ENCODE data around the gene JPH2. TPM values are rescaled to one million over a fixed set of nuclear protein-coding genes. Genes with fewer than 3 reads are reported as not detected.

JPH2 gene
- total and polyA plus RNA-seq, 2 of the 4 experiments (the other 2 are of a cell fraction): 0.44 to 0.54 TPM

GRCh38 chr20:44173846-44174245, 13.1 kb downstream of the JPH2 start:
- Histone ChIP-seq H3K18ac (ENCODE audit: low read depth, low read length) (no peak overlapping the region), H2AFZ (replicated peaks; ENCODE audit: low read length, poor library complexity) (no peak overlapping the region), H4K91ac (ENCODE audit: insufficient read depth, low read depth, low read length) (no peak overlapping the region), H2AK9ac (replicated peaks; ENCODE audit: low read depth, low read length, poor library complexity) (no peak overlapping the region), H4K8ac (ENCODE audit: low read depth in 2 of 2, low read length in 2 of 2) (no peak overlapping the region), H3K4me1 (ENCODE audit: control insufficient read depth, insufficient read depth, low read length) (no peaks in the 10 kb centered on the region), H2BK5ac (ENCODE audit: low read depth, low read length, poor library complexity, severe bottlenecking) (no peak overlapping the region), H3K9me3 (ENCODE audit: control insufficient read depth, insufficient read depth, low read length) (no peaks in the 10 kb centered on the region), H4K20me1 (ENCODE audit: insufficient read depth, low read length) (no peaks in the 10 kb centered on the region), H2AK5ac (ENCODE audit: low read depth, low read length) (no peak overlapping the region), H2BK15ac (ENCODE audit: low read depth, low read length) (no peak overlapping the region), H2BK120ac (ENCODE audit: low read depth, low read length) (no peak overlapping the region), H3K27me3 (ENCODE audit: control insufficient read depth, insufficient read depth, low read length) (no peaks in the 10 kb centered on the region; the same call in 1 of the 2 replicates), H3K4me2 (ENCODE audit: low read depth, low read length) (no peak overlapping the region), H3K79me1 (ENCODE audit: low read depth in 1 of 2, low read length in 2 of 2) (peaks cover 0 to 3% of the 10 kb centered on the region in 2 experiments; a peak in 2 of 4 replicates), H3K9me1 (ENCODE audit: insufficient read depth, low read length) (peaks cover 6% of the 10 kb centered on the region; the same call in 1 of the 2 replicates), H3K4ac (ENCODE audit: low read depth, low read length) (no peak overlapping the region), H3K23ac (ENCODE audit: low read depth, low read length) (no peak overlapping the region), H2BK20ac (ENCODE audit: low read depth, low read length) (no peak overlapping the region), H3K27ac (ENCODE audit: insufficient read depth, low read length) (no peak overlapping the region), H3K14ac (replicated peaks; ENCODE audit: low read depth, low read length) (no peak overlapping the region), H3K36me3 (ENCODE audit: control insufficient read depth, insufficient read depth, low read length) (no peaks in the 10 kb centered on the region), H3K4me3 (ENCODE audit: insufficient read depth, low read depth, low read length) (no peak overlapping the region), H3K56ac (ENCODE audit: extremely low read depth, insufficient read depth, low read length) (no peak overlapping the region), H4K5ac (ENCODE audit: low read depth, low read length) (no peak overlapping the region), H3K9ac (ENCODE audit: low read depth, low read length) (no peak overlapping the region)
- DNase-seq: no peak
- ChIA-PET POLR2A (ENCODE audit: unreplicated experiment) (no interaction called here), CTCF (no interaction called here)
- no peak for ATAC-seq (ENCODE audit: low read depth)
- in situ Hi-C loops (cut with MboI; ENCODE audit: low sequenced_read_pairs) (no loop called here), intact Hi-C loops (cut with micrococcal nuclease) (no loop called here), dilution Hi-C loops (cut with HindIII; ENCODE audit: low sequenced_read_pairs, unreplicated experiment) (no loop called here)
- WGBS, 2 experiments (ENCODE audit: extremely low coverage in 2 of 2, insufficient read length in 1 of 2): no CpG with 5 or more reads among the region's 8 CpGs
- BruUV-seq (replicated peaks): no TSS peak
- TF ChIP-seq BHLHE40 (IDR thresholded peaks at IDR 0.05; ENCODE audit: low read depth, low read length): no peak
- no peak for TF ChIP-seq SMC3 (IDR thresholded peaks at IDR 0.05; ENCODE audit: low read depth, low read length)
- TF ChIP-seq CHD1 (IDR thresholded peaks at IDR 0.05; ENCODE audit: low read depth, low read length): no peak
- no peak for TF ChIP-seq CEBPB (IDR thresholded peaks at IDR 0.05; ENCODE audit: low read depth, low read length)
